ENCODE data around the gene ABCA12. TPM values are rescaled to one million over a fixed set of nuclear protein-coding genes. Genes with fewer than 3 reads are reported as not detected.
A peak's percentile ranks its signal among the peaks of the same experiment; 100 is the strongest.

ABCA12 gene
- 17.2 TPM for total RNA-seq

- no peak within 1 kb of the TSS for H3K27ac ChIP-seq
Measured at GRCh38 chr2:215138479-215138878, at the start of gene ABCA12. TSS of gene ABCA12 (minus strand) at chr2:215138626. CDS start at chr2:215138208, 418 bp downstream.

GRCh38 chr2:215188078-215188477 lies 49.7 kb upstream of the ABCA12 start:
- H3K27me3 ChIP-seq: no peaks in the 10 kb centered on the region
- no peak for DNase-seq (ENCODE audit: extremely low spot score in 2 of 2)
- intact Hi-C loops (cut with DNase I): no loop called here

More at GRCh38 chr2:215138479-215138878, at the start of gene ABCA12:
- no peaks in the 10 kb centered on the region for H3K4me1 ChIP-seq
- no peak for DNase-seq (ENCODE audit: extremely low spot score in 2 of 2)
- peak within 1 kb of the TSS in 1 of 2 donors; percentile 27 for H3K4me3 ChIP-seq
- no peaks in the 10 kb centered on the region for H3K9me3 ChIP-seq
- intact Hi-C loops (cut with DNase I): no loop called here
- H3K36me3 ChIP-seq: no peaks in the 10 kb centered on the region
- no peaks in the 10 kb centered on the region for H3K27me3 ChIP-seq
- no peak for TF ChIP-seq POLR2A (IDR thresholded peaks at IDR 0.05)
- TF ChIP-seq POLR2AphosphoS5 (IDR thresholded peaks at IDR 0.05; ENCODE audit: insufficient read depth in 1 of 2, low read depth in 1 of 2): peak in 1 of 2 donors; percentile 33
- TF ChIP-seq CTCF (IDR thresholded peaks at IDR 0.05): no peak

GRCh38 chr2:215186021-215186420 lies 47.6 kb upstream of the ABCA12 start:
- Histone ChIP-seq H3K4me3 (no peak overlapping the region), H3K27ac (no peak overlapping the region), H3K27me3 (no peaks in the 10 kb centered on the region), H3K9me3 (no peaks in the 10 kb centered on the region), H3K36me3 (no peaks in the 10 kb centered on the region), H3K4me1 (no peaks in the 10 kb centered on the region)
- intact Hi-C loops (cut with DNase I): no loop called here
- DNase-seq (ENCODE audit: extremely low spot score in 2 of 2): no peak
- TF ChIP-seq POLR2AphosphoS5 (IDR thresholded peaks at IDR 0.05; ENCODE audit: insufficient read depth in 1 of 2, low read depth in 1 of 2): no peak
- no peak for TF ChIP-seq POLR2A (IDR thresholded peaks at IDR 0.05)
- TF ChIP-seq CTCF (IDR thresholded peaks at IDR 0.05): no peak

More at GRCh38 chr2:215188078-215188477, 49.7 kb upstream of the ABCA12 start:
- Histone ChIP-seq H3K4me1 (no peaks in the 10 kb centered on the region), H3K4me3 (no peak overlapping the region), H3K9me3 (no peaks in the 10 kb centered on the region), H3K36me3 (no peaks in the 10 kb centered on the region), H3K27ac (no peak overlapping the region)
- TF ChIP-seq POLR2A (IDR thresholded peaks at IDR 0.05) (no peak), CTCF (IDR thresholded peaks at IDR 0.05) (no peak), POLR2AphosphoS5 (IDR thresholded peaks at IDR 0.05; ENCODE audit: insufficient read depth in 1 of 2, low read depth in 1 of 2) (no peak)

GRCh38 chr2:215178121-215178520 lies 39.7 kb upstream of the ABCA12 start:
- intact Hi-C loops (cut with DNase I): no loop called here

More at GRCh38 chr2:215178121-215178520, 39.7 kb upstream of the ABCA12 start:
- H3K27me3 ChIP-seq: no peaks in the 10 kb centered on the region
- H3K27ac ChIP-seq: no peak overlapping the region
- TF ChIP-seq POLR2AphosphoS5 (IDR thresholded peaks at IDR 0.05; ENCODE audit: insufficient read depth in 1 of 2, low read depth in 1 of 2) (no peak), CTCF (IDR thresholded peaks at IDR 0.05) (no peak), POLR2A (IDR thresholded peaks at IDR 0.05) (no peak)
- no peak overlapping the region for H3K4me3 ChIP-seq
- no peaks in the 10 kb centered on the region for H3K4me1 ChIP-seq
- DNase-seq (ENCODE audit: extremely low spot score in 2 of 2): no peak
- no peaks in the 10 kb centered on the region for H3K9me3 ChIP-seq
- H3K36me3 ChIP-seq: no peaks in the 10 kb centered on the region

Data from vagina (tissue), 2 donors.